Endothelial cell of umbilical vein (primary cell): ENCODE data around the gene MEGF10. TPM values are rescaled to one million over a fixed set of nuclear protein-coding genes. Genes with fewer than 3 reads are reported as not detected.

Source experiments
- BruUV-seq: library from RNA; stranded (reverse); fragments of 400-500 nt; replicated peaks from 2 replicates; lab custom pipeline; 2021; lab: Mats Ljungman, UMichigan
- CTCF ChIA-PET: fragments of 300-600, 350-600 bp; sonication (Branson Sonifier 250); formaldehyde crosslinking; loops from one replicate; lab custom pipeline; 2021; ENCODE audit warnings: antibody characterized with exemption, inconsistent platforms; lab: Charles Lee
- POLR2A ChIA-PET: fragments of 300-600, 350-600 bp; sonication (Branson Sonifier 250); formaldehyde crosslinking; loops from one replicate; lab custom pipeline; 2021; ENCODE audit warnings: antibody characterized with exemption, inconsistent platforms; lab: Charles Lee
- DNase-seq: peaks from one replicate; pipeline ENCODE4 v3.0.0-alpha.2; 2011; ENCODE audit warnings: low read depth, low spot score
- FAIRE-seq: peaks from 2 replicates; lab custom pipeline; 2011; peaks lifted over from hg19 to GRCh38; lab: Jason Lieb, UNC
- H2AFZ ChIP-seq: 2 replicates; pipeline ENCODE4 v1.6.0; 2012; ENCODE audit warnings: low read depth, low read length, control low read depth, inconsistent platforms
- H3K27ac ChIP-seq: 2 replicates; pipeline ENCODE4 v1.5.1; 2011; ENCODE audit warnings: low read depth, mild to moderate bottlenecking, control low read depth, low read length, moderate library complexity; ENCODE audit not compliant: insufficient read depth
- H3K27me3 ChIP-seq, 2 experiments: 2 replicates each; pipeline versions ENCODE4 v1.6.0 to v1.6.1; 2011; ENCODE audit warnings: low read length in 2 of 2, mixed read lengths in 1 of 2; ENCODE audit not compliant: control insufficient read depth in 2 of 2, insufficient read depth in 2 of 2
- H3K36me3 ChIP-seq, 2 experiments: 2 replicates in 1 of 2; 3 replicates in 1 of 2; pipeline ENCODE4 v1.5.1; 2011; ENCODE audit warnings: low read length in 2 of 2, mild to moderate bottlenecking in 1 of 2, moderate library complexity in 1 of 2; ENCODE audit not compliant: control insufficient read depth in 2 of 2, insufficient read depth in 2 of 2; ENCODE audit errors: extremely low read depth in 1 of 2
- H3K4me1 ChIP-seq: 3 replicates; pipeline ENCODE4 v1.5.1; 2011; ENCODE audit warnings: mild to moderate bottlenecking, low read length; ENCODE audit not compliant: control insufficient read depth, insufficient read depth; ENCODE audit errors: extremely low read depth
- H3K4me2 ChIP-seq: 2 replicates; pipeline ENCODE4 v1.6.1; 2011; ENCODE audit warnings: low read length, control low read depth, mixed read lengths; ENCODE audit not compliant: insufficient read depth
- H3K4me3 ChIP-seq, 3 experiments: fragments of 200-600 bp in 1 of 3; sonication (generic), shearing (Covaris generic) in 1 of 3; replicated peaks in 1 of 3; 2 replicates each; pipeline ENCODE4 v1.5.1; 2011 to 2016; ENCODE audit warnings: control low read depth in 3 of 3, low read length in 3 of 3, mild to moderate bottlenecking in 2 of 3, inconsistent platforms in 1 of 3, low read depth in 1 of 3, moderate library complexity in 1 of 3; ENCODE audit not compliant: insufficient read depth in 1 of 3
- H3K79me2 ChIP-seq: 2 replicates; pipeline ENCODE4 v1.6.0; 2012; ENCODE audit warnings: low read length, inconsistent platforms; ENCODE audit not compliant: control insufficient read depth, insufficient read depth
- H3K9ac ChIP-seq: replicated peaks from 2 replicates; pipeline ENCODE3; 2011; ENCODE audit warnings: low read length, control low read depth; ENCODE audit not compliant: insufficient read depth; ENCODE audit errors: extremely low read depth
- H3K9me1 ChIP-seq: replicated peaks from 3 replicates; pipeline ENCODE4 v1.6.0; 2011; ENCODE audit warnings: mild to moderate bottlenecking, low read length; ENCODE audit not compliant: control insufficient read depth, insufficient read depth; ENCODE audit errors: extremely low read depth
- H3K9me3 ChIP-seq: replicated peaks from 2 replicates; pipeline ENCODE4 v1.5.1; 2012; ENCODE audit warnings: low read length, inconsistent platforms; ENCODE audit not compliant: control insufficient read depth, insufficient read depth
- H4K20me1 ChIP-seq: replicated peaks from 2 replicates; pipeline ENCODE3; 2011; ENCODE audit warnings: mild to moderate bottlenecking, low read length; ENCODE audit not compliant: control insufficient read depth, insufficient read depth; ENCODE audit errors: extremely low read depth
- EZH2 ChIP-seq: IDR thresholded peaks from 2 replicates; pipeline ENCODE4 v1.6.1; 2012; ENCODE audit warnings: borderline replicate concordance, low read depth, mild to moderate bottlenecking, moderate library complexity, low read length, inconsistent platforms; ENCODE audit not compliant: severe bottlenecking
- FOS ChIP-seq: IDR thresholded peaks from 2 replicates; pipeline ENCODE4 v1.6.1; 2011; ENCODE audit warnings: mild to moderate bottlenecking, low read length, moderate library complexity, borderline replicate concordance; ENCODE audit not compliant: insufficient read depth
- GATA2 ChIP-seq: IDR thresholded peaks from 2 replicates; pipeline ENCODE4 v1.7.0; 2011; ENCODE audit warnings: low read depth, mild to moderate bottlenecking, moderate library complexity, mixed read lengths, low read length; ENCODE audit not compliant: insufficient read length, insufficient read depth
- JUN ChIP-seq: IDR thresholded peaks from 2 replicates; pipeline ENCODE4 v1.6.1; 2011; ENCODE audit warnings: borderline replicate concordance, low read depth; ENCODE audit not compliant: insufficient read length, insufficient read depth
- MYC ChIP-seq: IDR thresholded peaks from one replicate; pipeline ENCODE4 v1.6.1; 2011; ENCODE audit warnings: mild to moderate bottlenecking, low read depth, low read length
- POLR2A ChIP-seq: IDR thresholded peaks from 2 replicates; pipeline ENCODE4 v1.6.1; 2012; ENCODE audit warnings: low read depth, mild to moderate bottlenecking, control low read depth, low read length
- POLR2AphosphoS5 ChIP-seq: IDR thresholded peaks from 2 replicates; pipeline ENCODE4 v1.6.1; 2012; ENCODE audit warnings: low read depth, mild to moderate bottlenecking, control low read depth, low read length, moderate library complexity; ENCODE audit not compliant: insufficient read depth
- dilution Hi-C: fragments of 300-500 bp; cut with MboI; formaldehyde crosslinking; loops from one replicate; pipeline ENCODE4 v1.15.0; 2019; ENCODE audit warnings: low sequenced_read_pairs; ENCODE audit not compliant: extremely low pct_ligation_motif_present
- intact Hi-C: fragments of 100-400 bp; cut with micrococcal nuclease; formaldehyde crosslinking; loops from one replicate; pipeline ENCODE4 v1.10.0; 2022
- polyA plus RNA-seq, 4 experiments: library from polyadenylated mRNA; depleted of rRNA in 3 of 4; stranded (reverse) in 3 of 4; unstranded in 1 of 4; fragments of >200 nt; gene quantifications; 2 replicates each; pipeline versions ENCODE4 v1.2.1 to v1.2.3, GENCODE V29; 2011 to 2012; ENCODE audit warnings: missing spikeins in 1 of 4
- total RNA-seq: library from RNA; stranded (reverse); gene quantifications from 2 replicates; pipeline ENCODE4 v1.2.3, GENCODE V29; 2021
- TF ChIP-seq, protein P1 (sequence below): IDR thresholded peaks from 2 replicates; pipeline ENCODE4 v1.6.1; 2011; ENCODE audit not compliant: insufficient read depth, insufficient read length
- TF ChIP-seq, protein P2 (sequence below), 2 donors: IDR thresholded peaks; 1 replicate in 1 of 2; 2 replicates in 1 of 2; pipeline ENCODE4 v1.5.1; 2011; ENCODE audit warnings: low read length in 2 of 2, mild to moderate bottlenecking in 2 of 2, moderate library complexity in 2 of 2, control low read depth in 1 of 2, inconsistent platforms in 1 of 2, low read depth in 1 of 2; ENCODE audit not compliant: insufficient read depth in 1 of 2; ENCODE audit errors: extremely low read depth in 1 of 2

The MEGF10 gene
- total and polyA plus RNA-seq, 2 donors (not counting 3 experiments of a cell fraction or from before 2014, with no cell fraction given) = 0.30 to 1.00 TPM

DNA sequence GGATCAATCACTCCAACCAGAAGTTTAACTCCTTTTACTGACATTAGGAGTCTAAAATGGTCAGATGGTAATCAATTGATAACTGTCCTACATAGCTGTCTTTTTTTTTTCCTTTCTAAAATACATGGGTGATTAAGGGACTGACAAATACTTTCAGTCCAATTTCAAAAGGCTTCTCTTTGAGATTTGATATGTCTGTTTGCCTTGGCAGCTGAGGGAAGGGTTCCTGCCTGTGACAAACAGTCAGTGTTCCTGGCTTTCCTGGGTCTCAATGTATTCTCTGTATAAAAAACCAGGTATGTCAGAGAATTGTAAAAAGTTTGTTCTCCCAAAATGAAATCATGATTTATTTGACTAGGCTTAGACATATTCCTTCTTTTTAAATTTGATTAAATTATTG is 84.5 kb downstream of the MEGF10 start:
- no peak overlapping the region for H3K9ac ChIP-seq
- H4K20me1 ChIP-seq = no peaks in the 10 kb centered on the region
- BruUV-seq = no TSS peak
- FAIRE-seq = no peak
- intact Hi-C loops (no loop called here), dilution Hi-C loops (no loop called here)
- no peaks in the 10 kb centered on the region for H3K4me1 ChIP-seq
- no peak for DNase-seq
- no peaks in the 10 kb centered on the region for H3K9me3 ChIP-seq
- no peaks in the 10 kb centered on the region for H3K79me2 ChIP-seq
- no peak overlapping the region for H3K4me2 ChIP-seq
- no peaks in the 10 kb centered on the region for H3K36me3 ChIP-seq
- H3K4me3 ChIP-seq = no peak overlapping the region
- CTCF ChIA-PET = interaction anchor here (1.6 kb wide), 1 partner anchor 8 kb away, joined by 5 read pairs; no protein-coding TSS in a partner anchor
- H3K27ac ChIP-seq = no peak overlapping the region
- peaks cover 3 to 17% of the 10 kb centered on the region in 2 experiments for H3K27me3 ChIP-seq
- POLR2A ChIA-PET = no interaction called here
- TF ChIP-seq EZH2 (no peak), GATA2 (no peak), POLR2A (no peak), FOS (no peak), JUN (no peak), POLR2AphosphoS5 (no peak), MYC (no peak)
- TF ChIP-seq, protein P1, sequence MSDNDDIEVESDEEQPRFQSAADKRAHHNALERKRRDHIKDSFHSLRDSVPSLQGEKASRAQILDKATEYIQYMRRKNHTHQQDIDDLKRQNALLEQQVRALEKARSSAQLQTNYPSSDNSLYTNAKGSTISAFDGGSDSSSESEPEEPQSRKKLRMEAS = no peak
- TF ChIP-seq, protein P2, sequence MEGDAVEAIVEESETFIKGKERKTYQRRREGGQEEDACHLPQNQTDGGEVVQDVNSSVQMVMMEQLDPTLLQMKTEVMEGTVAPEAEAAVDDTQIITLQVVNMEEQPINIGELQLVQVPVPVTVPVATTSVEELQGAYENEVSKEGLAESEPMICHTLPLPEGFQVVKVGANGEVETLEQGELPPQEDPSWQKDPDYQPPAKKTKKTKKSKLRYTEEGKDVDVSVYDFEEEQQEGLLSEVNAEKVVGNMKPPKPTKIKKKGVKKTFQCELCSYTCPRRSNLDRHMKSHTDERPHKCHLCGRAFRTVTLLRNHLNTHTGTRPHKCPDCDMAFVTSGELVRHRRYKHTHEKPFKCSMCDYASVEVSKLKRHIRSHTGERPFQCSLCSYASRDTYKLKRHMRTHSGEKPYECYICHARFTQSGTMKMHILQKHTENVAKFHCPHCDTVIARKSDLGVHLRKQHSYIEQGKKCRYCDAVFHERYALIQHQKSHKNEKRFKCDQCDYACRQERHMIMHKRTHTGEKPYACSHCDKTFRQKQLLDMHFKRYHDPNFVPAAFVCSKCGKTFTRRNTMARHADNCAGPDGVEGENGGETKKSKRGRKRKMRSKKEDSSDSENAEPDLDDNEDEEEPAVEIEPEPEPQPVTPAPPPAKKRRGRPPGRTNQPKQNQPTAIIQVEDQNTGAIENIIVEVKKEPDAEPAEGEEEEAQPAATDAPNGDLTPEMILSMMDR (IDR thresholded peaks at IDR 0.05; ENCODE audit: extremely low read depth in 1 of 2, insufficient read depth in 1 of 2, low read depth in 1 of 2, low read length in 2 of 2) = no peak
- no peaks in the 10 kb centered on the region for H3K9me1 ChIP-seq
- H2AFZ ChIP-seq = no peak overlapping the region
